PC-9 (cell line): ENCODE data around the gene HOXA2. TPM values are rescaled to one million over a fixed set of nuclear protein-coding genes. Genes with fewer than 3 reads are reported as not detected.

Source experiments
- BruUV-seq: library from RNA; stranded (reverse); fragments of 400-500 nt; replicated peaks from 2 replicates; lab custom pipeline; 2021; lab: Mats Ljungman, UMichigan
- CTCF ChIA-PET: fragments of 300-600 bp; sonication (Branson Sonifier 250); formaldehyde crosslinking; loops from one replicate; lab custom pipeline; 2022; ENCODE audit warnings: antibody characterized with exemption; lab: Charles Lee
- POLR2A ChIA-PET: fragments of 300-600 bp; sonication (Branson Sonifier 250); formaldehyde crosslinking; loops from one replicate; lab custom pipeline; 2022; ENCODE audit warnings: antibody characterized with exemption; ENCODE audit not compliant: unreplicated experiment; lab: Charles Lee
- DNase-seq, 2 experiments: peaks; one replicate each; pipeline versions ENCODE4 v3.0.0 to v3.0.0-alpha.2; 2015 to 2022; ENCODE audit warnings: mixed read lengths in 1 of 2
- H2AFZ ChIP-seq: fragments of 200-600 bp; sonication (generic); 2 replicates; pipeline ENCODE4 v1.8.1; 2017; ENCODE audit warnings: antibody characterized with exemption
- H3F3A ChIP-seq: fragments of 200-600 bp; sonication (generic); 2 replicates; pipeline ENCODE4 v1.8.1; 2017; ENCODE audit warnings: antibody characterized with exemption, mild to moderate bottlenecking, low read depth; ENCODE audit not compliant: insufficient read depth
- H3K27ac ChIP-seq: fragments of 200-600 bp; sonication (generic); 2 replicates; pipeline ENCODE4 v1.6.1; 2016; ENCODE audit warnings: mixed run types
- H3K27me3 ChIP-seq: fragments of 200-600 bp; sonication (generic); 2 replicates; pipeline ENCODE4 v1.6.1; 2016; ENCODE audit warnings: low read depth, mixed run types; ENCODE audit not compliant: insufficient read depth
- H3K36me3 ChIP-seq: fragments of 200-600 bp; sonication (generic); 2 replicates; pipeline ENCODE4 v1.6.1; 2016; ENCODE audit warnings: low read depth, mixed run types
- H3K4me1 ChIP-seq: fragments of 200-600 bp; sonication (generic); replicated peaks from 2 replicates; pipeline ENCODE4 v1.6.1; 2016; ENCODE audit warnings: mixed run types; ENCODE audit not compliant: insufficient read depth
- H3K4me2 ChIP-seq: fragments of 200-600 bp; sonication (generic); 2 replicates; pipeline ENCODE4 v1.6.1; 2017; ENCODE audit warnings: mixed run types
- H3K4me3 ChIP-seq: fragments of 200-600 bp; sonication (generic); 2 replicates; pipeline ENCODE4 v1.6.1; 2016; ENCODE audit warnings: mixed run types
- H3K79me2 ChIP-seq: fragments of 200-600 bp; sonication (generic); 2 replicates; pipeline ENCODE4 v1.6.1; 2017; ENCODE audit warnings: low read depth, mixed run types
- H3K9me2 ChIP-seq: fragments of 200-600 bp; sonication (generic); 2 replicates; pipeline ENCODE4 v1.8.1; 2017; ENCODE audit warnings: mild to moderate bottlenecking; ENCODE audit not compliant: insufficient read depth
- H3K9me3 ChIP-seq: fragments of 200-600 bp; sonication (generic); 2 replicates; pipeline ENCODE4 v1.8.1; 2016; ENCODE audit warnings: low read depth; ENCODE audit not compliant: insufficient read depth
- H4K20me1 ChIP-seq: fragments of 200-600 bp; sonication (generic); 2 replicates; pipeline ENCODE4 v1.8.1; 2017; ENCODE audit not compliant: insufficient read depth
- CTCF ChIP-seq: fragments of 200-600 bp; sonication (generic); conservative IDR thresholded peaks from 2 replicates; pipeline ENCODE4 v1.6.1; 2017; ENCODE audit warnings: mixed run types, antibody characterized with exemption, mild to moderate bottlenecking, moderate library complexity
- EZH2 ChIP-seq: fragments of 200-600 bp; sonication (generic); IDR thresholded peaks from 2 replicates; pipeline ENCODE4 v1.8.0; 2017; ENCODE audit warnings: antibody characterized with exemption, low read depth
- intact Hi-C: fragments of 100-400 bp; cut with micrococcal nuclease; formaldehyde crosslinking; loops from one replicate; pipeline ENCODE4 v1.10.0; 2022; ENCODE audit not compliant: unreplicated experiment
- total RNA-seq: library from RNA; stranded (reverse); gene quantifications from 2 replicates; pipeline ENCODE4 v1.2.3, GENCODE V29; 2021

The HOXA2 gene
- total RNA-seq, 1 experiment from 2014 or later, result 6.1 TPM

GRCh38 chr7:27092819-27093110 is 9.7 kb downstream of the HOXA2 start:
- POLR2A ChIA-PET, result no interaction called here
- H3K4me2 ChIP-seq, result no peak overlapping the region
- no TSS peak for BruUV-seq
- CTCF ChIA-PET, result no interaction called here
- H3K4me3 ChIP-seq, result no peak overlapping the region
- no peaks in the 10 kb centered on the region for H3K79me2 ChIP-seq
- H3K9me3 ChIP-seq, result no peaks in the 10 kb centered on the region
- H3K4me1 ChIP-seq, result peaks cover 49% of the 10 kb centered on the region
- no peak for DNase-seq
- no peak for TF ChIP-seq EZH2
- no peak for TF ChIP-seq CTCF
- H3K27ac ChIP-seq, result no peak overlapping the region
- no peaks in the 10 kb centered on the region for H3K27me3 ChIP-seq
- no peak overlapping the region for H2AFZ ChIP-seq
- H3K36me3 ChIP-seq, result no peaks in the 10 kb centered on the region
- H4K20me1 ChIP-seq, result no peaks in the 10 kb centered on the region
- H3K9me2 ChIP-seq, result no peaks in the 10 kb centered on the region
- peaks cover 22% of the 10 kb centered on the region; the same call in 1 of the 2 replicates for H3F3A ChIP-seq
- intact Hi-C loops, result no loop called here

- peaks cover 16% of the 10 kb centered on the region; the same call in 1 of the 2 replicates for H3F3A ChIP-seq
- peak overlapping the region; percentile 51; the same call in 1 of the 2 replicates for H3K27ac ChIP-seq
- intact Hi-C loops, result no loop called here
- TF ChIP-seq EZH2, result no peak
- no peak for TF ChIP-seq CTCF
- H3K9me2 ChIP-seq, result no peaks in the 10 kb centered on the region
- no peak for DNase-seq
- no peaks in the 10 kb centered on the region for H3K9me3 ChIP-seq
- H3K4me3 ChIP-seq, result no peak overlapping the region
- H3K27me3 ChIP-seq, result no peaks in the 10 kb centered on the region
- no peaks in the 10 kb centered on the region for H4K20me1 ChIP-seq
- no peaks in the 10 kb centered on the region for H3K36me3 ChIP-seq
- H3K79me2 ChIP-seq, result no peaks in the 10 kb centered on the region
- H3K4me2 ChIP-seq, result peak overlapping the region; percentile 52
- CTCF ChIA-PET, result no interaction called here
- no TSS peak for BruUV-seq
- H3K4me1 ChIP-seq, result peaks cover 43% of the 10 kb centered on the region
- POLR2A ChIA-PET, result no interaction called here
- no peak overlapping the region for H2AFZ ChIP-seq
Measured at GRCh38 chr7:27091941-27092818, 10.3 kb downstream of the HOXA2 start.

GRCh38 chr7:27091105-27091504 is 11.4 kb downstream of the HOXA2 start:
- intact Hi-C loops, result no loop called here
- DNase-seq, result peak in 1 of 2 experiments; percentile 74
- H3K4me3 ChIP-seq, result no peak overlapping the region
- no TSS peak for BruUV-seq
- peaks cover 15% of the 10 kb centered on the region; the same call in 1 of the 2 replicates for H3F3A ChIP-seq
- H3K4me2 ChIP-seq, result peak overlapping the region; percentile 52
- H3K9me2 ChIP-seq, result no peaks in the 10 kb centered on the region
- no peaks in the 10 kb centered on the region for H4K20me1 ChIP-seq
- peak overlapping the region; percentile 57 for H2AFZ ChIP-seq
- CTCF ChIA-PET, result no interaction called here
- no peaks in the 10 kb centered on the region for H3K36me3 ChIP-seq
- H3K4me1 ChIP-seq, result peaks cover 40% of the 10 kb centered on the region
- peak overlapping the region; percentile 51 for H3K27ac ChIP-seq
- no peaks in the 10 kb centered on the region for H3K79me2 ChIP-seq
- H3K9me3 ChIP-seq, result no peaks in the 10 kb centered on the region
- no peaks in the 10 kb centered on the region for H3K27me3 ChIP-seq
- TF ChIP-seq EZH2 (no peak), CTCF (no peak)
- POLR2A ChIA-PET, result interaction anchor here (0.6 to 0.8 kb wide), 2 partner anchors 44 to 208 kb away, joined by 6 to 8 read pairs; no protein-coding TSS in a partner anchor
